Skeletal muscle tissue (tissue), 4 donors: Measurements from ENCODE around the gene MEIS1. TPM values are rescaled to one million over a fixed set of nuclear protein-coding genes. Genes with fewer than 3 reads are reported as not detected.

ENCODE experiments used
- H3K27ac ChIP-seq: one replicate; pipeline ENCODE4 v1.7.0; 2013; ENCODE audit warnings: mild to moderate bottlenecking, low read depth, low read length, inconsistent platforms
- H3K27me3 ChIP-seq, 3 donors: one replicate each; pipeline ENCODE4 v1.7.0; 2013; ENCODE audit warnings: low read length in 3 of 3; ENCODE audit not compliant: control insufficient read depth in 3 of 3, insufficient read depth in 3 of 3
- H3K36me3 ChIP-seq, 3 donors: one replicate each; pipeline ENCODE4 v1.7.0; 2013; ENCODE audit warnings: low read length in 3 of 3; ENCODE audit not compliant: control insufficient read depth in 3 of 3, insufficient read depth in 3 of 3
- H3K4me1 ChIP-seq, 3 donors: one replicate each; pipeline ENCODE4 v1.7.0; 2013; ENCODE audit warnings: low read length in 3 of 3, mild to moderate bottlenecking in 3 of 3; ENCODE audit not compliant: control insufficient read depth in 3 of 3, insufficient read depth in 3 of 3
- H3K4me3 ChIP-seq, 3 donors: one replicate each; pipeline ENCODE4 v1.7.0; 2013; ENCODE audit warnings: low read length in 3 of 3
- H3K9ac ChIP-seq, 3 donors: one replicate each; pipeline ENCODE4 v1.7.0; 2013; ENCODE audit warnings: low read length in 3 of 3, mild to moderate bottlenecking in 3 of 3, moderate library complexity in 2 of 3, low read depth in 1 of 3
- H3K9me3 ChIP-seq, 3 donors: one replicate each; pipeline ENCODE4 v1.7.0; 2013; ENCODE audit warnings: low read length in 3 of 3; ENCODE audit not compliant: control insufficient read depth in 3 of 3
- total RNA-seq: library from RNA; depleted of rRNA; stranded (reverse); fragments of >200 nt; gene quantifications from one replicate; pipeline ENCODE4 v1.2.3, GENCODE V29; 2014
- donor health status: Osteomylitis.

MEIS1 gene
- total RNA-seq, 1 donor from 2014 or later = 13.6 TPM

- Histone ChIP-seq H3K4me3 (no peak overlapping the region), H3K27me3 (peaks cover 23 to 31% (median 31%) of the 10 kb centered on the region in 3 donors), H3K9ac (no peak overlapping the region), H3K36me3 (peaks cover 0 to 10% (median 8%) of the 10 kb centered on the region in 3 donors), H3K27ac (no peak overlapping the region), H3K4me1 (peaks cover 9 to 15% (median 10%) of the 10 kb centered on the region in 3 donors), H3K9me3 (no peaks in the 10 kb centered on the region)
Observed at GRCh38 chr2:66571918-66572317, 137.0 kb downstream of the MEIS1 start.

GRCh38 chr2:66572391-66572790, 137.5 kb downstream of the MEIS1 start:
- peaks cover 14 to 20% (median 15%) of the 10 kb centered on the region in 3 donors for H3K4me1 ChIP-seq
- no peaks in the 10 kb centered on the region for H3K9me3 ChIP-seq
- H3K27me3 ChIP-seq = peaks cover 28 to 36% (median 36%) of the 10 kb centered on the region in 3 donors
- H3K9ac ChIP-seq = no peak overlapping the region
- no peak overlapping the region for H3K27ac ChIP-seq
- peaks cover 0 to 10% (median 8%) of the 10 kb centered on the region in 3 donors for H3K36me3 ChIP-seq
- H3K4me3 ChIP-seq = no peak overlapping the region

GRCh38 chr2:66573416-66573815, 138.5 kb downstream of the MEIS1 start:
- H3K27ac ChIP-seq = no peak overlapping the region
- peaks cover 16 to 22% (median 21%) of the 10 kb centered on the region in 3 donors for H3K4me1 ChIP-seq
- H3K9me3 ChIP-seq = no peaks in the 10 kb centered on the region
- H3K4me3 ChIP-seq = no peak overlapping the region
- peaks cover 38 to 46% (median 46%) of the 10 kb centered on the region in 3 donors for H3K27me3 ChIP-seq
- peaks cover 0 to 10% (median 8%) of the 10 kb centered on the region in 3 donors for H3K36me3 ChIP-seq
- H3K9ac ChIP-seq = no peak overlapping the region

GRCh38 chr2:66573821-66574233, 138.9 kb downstream of the MEIS1 start:
- Histone ChIP-seq H3K27ac (no peak overlapping the region), H3K36me3 (peaks cover 0 to 8% (median 8%) of the 10 kb centered on the region in 3 donors), H3K4me1 (peaks cover 16 to 22% (median 21%) of the 10 kb centered on the region in 3 donors), H3K9me3 (no peaks in the 10 kb centered on the region), H3K9ac (no peak overlapping the region), H3K27me3 (peaks cover 42 to 50% (median 50%) of the 10 kb centered on the region in 3 donors), H3K4me3 (no peak overlapping the region)

- no peak overlapping the region for H3K27ac ChIP-seq
- peak overlapping the region in 1 of 3 donors; percentile 12 for H3K9ac ChIP-seq
- H3K36me3 ChIP-seq = peaks cover 0 to 5% (median 4%) of the 10 kb centered on the region in 3 donors
- H3K27me3 ChIP-seq = peaks cover 53 to 62% (median 61%) of the 10 kb centered on the region in 3 donors
- peaks cover 16 to 22% (median 21%) of the 10 kb centered on the region in 3 donors for H3K4me1 ChIP-seq
- H3K4me3 ChIP-seq = peak overlapping the region; percentile 51 to 57 (median 55)
- H3K9me3 ChIP-seq = no peaks in the 10 kb centered on the region
Observed at GRCh38 chr2:66574701-66575624, 140.0 kb downstream of the MEIS1 start.

- Histone ChIP-seq H3K4me3 (peak overlapping the region; percentile 36 to 57 (median 51)), H3K9me3 (no peaks in the 10 kb centered on the region), H3K27me3 (peaks cover 60 to 69% (median 68%) of the 10 kb centered on the region in 3 donors), H3K27ac (no peak overlapping the region), H3K4me1 (peaks cover 16 to 22% (median 21%) of the 10 kb centered on the region in 3 donors), H3K36me3 (peaks cover 0 to 5% (median 4%) of the 10 kb centered on the region in 3 donors), H3K9ac (peak overlapping the region in 1 of 3 donors; percentile 33)
Observed at GRCh38 chr2:66575625-66576310, 140.8 kb downstream of the MEIS1 start.

- Histone ChIP-seq H3K4me3 (no peak overlapping the region), H3K27me3 (peaks cover 62 to 73% (median 72%) of the 10 kb centered on the region in 3 donors), H3K4me1 (peaks cover 19 to 22% (median 22%) of the 10 kb centered on the region in 3 donors), H3K36me3 (peaks cover 0 to 3% (median 2%) of the 10 kb centered on the region in 3 donors), H3K9ac (no peak overlapping the region), H3K9me3 (no peaks in the 10 kb centered on the region), H3K27ac (no peak overlapping the region)
Observed at GRCh38 chr2:66576311-66576560, 141.3 kb downstream of the MEIS1 start.

GRCh38 chr2:66576561-66577320, 141.8 kb downstream of the MEIS1 start:
- Histone ChIP-seq H3K27ac (no peak overlapping the region), H3K9me3 (no peaks in the 10 kb centered on the region), H3K4me3 (peak overlapping the region; percentile 30 to 59 (median 54)), H3K27me3 (peaks cover 64 to 78% (median 74%) of the 10 kb centered on the region in 3 donors), H3K36me3 (no peaks in the 10 kb centered on the region), H3K4me1 (peaks cover 20 to 26% (median 22%) of the 10 kb centered on the region in 3 donors), H3K9ac (peak overlapping the region in 1 of 3 donors; percentile 55)

GRCh38 chr2:66577321-66578053, 142.6 kb downstream of the MEIS1 start:
- Histone ChIP-seq H3K4me3 (peak overlapping the region in 2 of 3 donors; percentile 54 to 59), H3K9me3 (no peaks in the 10 kb centered on the region), H3K27ac (no peak overlapping the region), H3K36me3 (no peaks in the 10 kb centered on the region), H3K27me3 (peaks cover 72 to 86% (median 81%) of the 10 kb centered on the region in 3 donors), H3K4me1 (peaks cover 20 to 26% (median 22%) of the 10 kb centered on the region in 3 donors), H3K9ac (peak overlapping the region in 1 of 3 donors; percentile 55)
